ENCODE data around the gene METTL24. TPM values are rescaled to one million over a fixed set of nuclear protein-coding genes. Genes with fewer than 3 reads are reported as not detected.

Gene METTL24
- total RNA-seq, 6 experiments from 2014 or later = not detected

- DNase-seq = no peak
- Mint-ChIP-seq H3K4me1 (ENCODE audit: low read depth) (no peaks in the 10 kb centered on the region), H3K27ac (no peak overlapping the region), H3K9me3 (no peaks in the 10 kb centered on the region), H3K27me3 (ENCODE audit: insufficient read depth) (peaks cover 40% of the 10 kb centered on the region), H3K4me3 (no peak overlapping the region), H3K36me3 (ENCODE audit: low read depth) (no peaks in the 10 kb centered on the region)
- TF ChIP-seq, protein P1, sequence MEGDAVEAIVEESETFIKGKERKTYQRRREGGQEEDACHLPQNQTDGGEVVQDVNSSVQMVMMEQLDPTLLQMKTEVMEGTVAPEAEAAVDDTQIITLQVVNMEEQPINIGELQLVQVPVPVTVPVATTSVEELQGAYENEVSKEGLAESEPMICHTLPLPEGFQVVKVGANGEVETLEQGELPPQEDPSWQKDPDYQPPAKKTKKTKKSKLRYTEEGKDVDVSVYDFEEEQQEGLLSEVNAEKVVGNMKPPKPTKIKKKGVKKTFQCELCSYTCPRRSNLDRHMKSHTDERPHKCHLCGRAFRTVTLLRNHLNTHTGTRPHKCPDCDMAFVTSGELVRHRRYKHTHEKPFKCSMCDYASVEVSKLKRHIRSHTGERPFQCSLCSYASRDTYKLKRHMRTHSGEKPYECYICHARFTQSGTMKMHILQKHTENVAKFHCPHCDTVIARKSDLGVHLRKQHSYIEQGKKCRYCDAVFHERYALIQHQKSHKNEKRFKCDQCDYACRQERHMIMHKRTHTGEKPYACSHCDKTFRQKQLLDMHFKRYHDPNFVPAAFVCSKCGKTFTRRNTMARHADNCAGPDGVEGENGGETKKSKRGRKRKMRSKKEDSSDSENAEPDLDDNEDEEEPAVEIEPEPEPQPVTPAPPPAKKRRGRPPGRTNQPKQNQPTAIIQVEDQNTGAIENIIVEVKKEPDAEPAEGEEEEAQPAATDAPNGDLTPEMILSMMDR (IDR thresholded peaks at IDR 0.05) = no peak
Observed at GRCh38 chr6:110364364-110365105, 6.4 kb upstream of the METTL24 start.

DNA sequence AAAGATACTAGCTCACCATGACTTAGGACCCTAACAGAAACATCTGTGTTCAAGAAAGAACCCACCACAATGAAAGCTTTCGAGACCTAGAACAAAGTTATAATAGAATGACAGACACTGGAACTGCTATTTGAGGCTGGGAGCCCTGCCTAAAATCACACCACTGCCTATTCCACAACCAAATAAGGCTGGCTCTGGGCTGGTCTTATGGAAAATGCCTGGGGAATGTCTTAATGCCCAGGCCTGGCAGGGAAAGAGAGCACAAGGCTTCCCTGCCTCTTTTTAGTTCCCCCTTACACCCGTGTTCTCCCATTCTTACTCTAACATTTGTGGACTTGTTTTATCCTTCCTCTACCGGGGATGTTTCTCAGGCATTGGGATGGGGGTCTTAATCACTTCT is 5.6 kb upstream of the METTL24 start:
- H3K27ac Mint-ChIP-seq = no peak overlapping the region

DNA sequence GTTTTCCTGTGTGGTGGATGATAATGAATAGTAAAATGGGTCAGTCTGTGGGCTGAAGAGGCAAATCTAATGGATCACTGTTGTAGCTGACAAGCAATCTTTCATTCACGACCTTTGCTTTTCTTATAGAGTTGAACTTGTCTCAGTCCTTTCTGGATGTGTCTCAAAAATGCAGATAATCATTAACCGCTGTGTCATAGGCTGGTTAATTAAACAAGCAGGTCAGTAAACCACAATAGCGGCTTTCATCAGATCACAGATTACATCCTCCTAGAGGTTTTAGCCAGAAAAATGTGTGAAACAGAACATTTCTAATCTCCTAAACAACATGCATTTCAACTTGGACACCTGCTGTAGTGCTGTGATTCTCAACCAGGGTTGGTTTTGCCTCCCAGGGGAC is 2.5 kb upstream of the METTL24 start:
- H3K36me3 Mint-ChIP-seq (ENCODE audit: low read depth) = peaks cover 8% of the 10 kb centered on the region
- no peak overlapping the region for H3K4me3 Mint-ChIP-seq
- peaks cover 51% of the 10 kb centered on the region for H3K27me3 Mint-ChIP-seq (ENCODE audit: insufficient read depth)
- TF ChIP-seq, protein P1 (IDR thresholded peaks at IDR 0.05) = no peak
- H3K27ac Mint-ChIP-seq = no peak overlapping the region
- H3K9me3 Mint-ChIP-seq = peaks cover 7% of the 10 kb centered on the region; the same call in 1 of the 2 replicates
- DNase-seq = no peak
- H3K4me1 Mint-ChIP-seq (ENCODE audit: low read depth) = no peaks in the 10 kb centered on the region

More for the DNA sequence above, 5.6 kb upstream of the METTL24 start:
- Mint-ChIP-seq H3K36me3 (ENCODE audit: low read depth) (no peaks in the 10 kb centered on the region), H3K27me3 (ENCODE audit: insufficient read depth) (peaks cover 43% of the 10 kb centered on the region), H3K4me1 (ENCODE audit: low read depth) (no peaks in the 10 kb centered on the region), H3K4me3 (no peak overlapping the region), H3K9me3 (no peaks in the 10 kb centered on the region)
- no peak for DNase-seq
- TF ChIP-seq, protein P1 (IDR thresholded peaks at IDR 0.05) = no peak

- Mint-ChIP-seq H3K9me3 (peaks cover 7% of the 10 kb centered on the region; the same call in 1 of the 2 replicates), H3K4me3 (no peak overlapping the region), H3K27me3 (ENCODE audit: insufficient read depth) (peaks cover 48% of the 10 kb centered on the region), H3K36me3 (ENCODE audit: low read depth) (peaks cover 8% of the 10 kb centered on the region), H3K27ac (no peak overlapping the region), H3K4me1 (ENCODE audit: low read depth) (no peaks in the 10 kb centered on the region)
- no peak for DNase-seq
- TF ChIP-seq, protein P1 (IDR thresholded peaks at IDR 0.05) = no peak
Observed at GRCh38 chr6:110359556-110359955, 1.4 kb upstream of the METTL24 start.

- no peak for DNase-seq
- Mint-ChIP-seq H3K4me1 (ENCODE audit: low read depth) (no peaks in the 10 kb centered on the region), H3K9me3 (peaks cover 7% of the 10 kb centered on the region; the same call in 1 of the 2 replicates), H3K27me3 (ENCODE audit: insufficient read depth) (peaks cover 51% of the 10 kb centered on the region), H3K4me3 (no peak overlapping the region), H3K36me3 (ENCODE audit: low read depth) (peaks cover 8% of the 10 kb centered on the region), H3K27ac (no peak overlapping the region)
- TF ChIP-seq, protein P1 (IDR thresholded peaks at IDR 0.05) = no peak
Observed at GRCh38 chr6:110358553-110359160, 508 bp upstream of the METTL24 start.

Data from HFFc6 (cell line).